GM23338 (cell line): ENCODE measurements around the gene ZNF578. TPM values are rescaled to one million over a fixed set of nuclear protein-coding genes. Genes with fewer than 3 reads are reported as not detected.

ENCODE experiments used
- ATAC-seq: fragments of 200-7000 bp; cut with Tn5 transposase; 3 replicates; pipeline ENCODE4 v1.9.1; 2020
- DNase-seq: peaks from one replicate; pipeline ENCODE4 v3.0.0-alpha.2; 2015; ENCODE audit warnings: low spot score
- H2AFZ ChIP-seq: fragments of 200-600 bp; sonication (generic); 2 replicates; pipeline ENCODE4 v1.8.0; 2016; ENCODE audit warnings: antibody characterized with exemption, mild to moderate bottlenecking, moderate library complexity
- H3F3A ChIP-seq: fragments of 200-600 bp; sonication (generic); replicated peaks from 2 replicates; pipeline ENCODE4 v1.8.0; 2017; ENCODE audit warnings: antibody characterized with exemption, mixed run types, low read depth
- H3K27ac ChIP-seq: fragments of 200-600 bp; sonication (generic); 2 replicates; pipeline ENCODE4 v1.6.1; 2016; ENCODE audit warnings: low read depth
- H3K27me3 ChIP-seq: fragments of 200-600 bp; sonication (generic); 2 replicates; pipeline ENCODE4 v1.8.0; 2016; ENCODE audit warnings: mild to moderate bottlenecking, mixed run types, moderate library complexity; ENCODE audit not compliant: insufficient read depth
- H3K36me3 ChIP-seq: fragments of 200-600 bp; sonication (generic); 2 replicates; pipeline ENCODE4 v1.8.0; 2016; ENCODE audit warnings: mild to moderate bottlenecking; ENCODE audit not compliant: insufficient read depth
- H3K4me1 ChIP-seq: fragments of 200-600 bp; sonication (generic); 2 replicates; pipeline ENCODE4 v1.8.0; 2016; ENCODE audit warnings: mild to moderate bottlenecking, moderate library complexity; ENCODE audit not compliant: insufficient read depth
- H3K4me2 ChIP-seq: fragments of 200-600 bp; sonication (generic); 2 replicates; pipeline ENCODE4 v1.7.1; 2017; ENCODE audit warnings: mixed run types
- H3K4me3 ChIP-seq: fragments of 200-600 bp; sonication (generic); 2 replicates; pipeline ENCODE4 v1.6.1; 2016; ENCODE audit warnings: mixed run types
- H3K79me2 ChIP-seq: fragments of 200-600 bp; sonication (generic); replicated peaks from 2 replicates; pipeline ENCODE4 v1.8.0; 2017; ENCODE audit warnings: mild to moderate bottlenecking; ENCODE audit not compliant: insufficient read depth
- H3K9me2 ChIP-seq: fragments of 200-600 bp; sonication (generic); 2 replicates; pipeline ENCODE4 v1.8.0; 2017; ENCODE audit not compliant: insufficient read depth
- H4K20me1 ChIP-seq: fragments of 200-600 bp; sonication (generic); replicated peaks from 2 replicates; pipeline ENCODE4 v1.8.0; 2017; ENCODE audit warnings: mild to moderate bottlenecking; ENCODE audit not compliant: insufficient read depth
- H3K27ac Mint-ChIP-seq: 2 replicates; pipeline ENCODE4 v1.8.0; 2020; ENCODE audit warnings: inconsistent platforms, mild to moderate bottlenecking, moderate library complexity, mixed read lengths
- H3K27me3 Mint-ChIP-seq: 3 replicates; pipeline ENCODE4 v1.8.0; 2022; ENCODE audit warnings: low read depth, mild to moderate bottlenecking, moderate library complexity, mixed read lengths, inconsistent platforms; ENCODE audit not compliant: insufficient read depth, poor library complexity
- H3K36me3 Mint-ChIP-seq: 3 replicates; pipeline ENCODE4 v1.8.0; 2021; ENCODE audit warnings: low read depth, mild to moderate bottlenecking, inconsistent platforms, moderate library complexity, mixed read lengths
- H3K4me1 Mint-ChIP-seq: 3 replicates; pipeline ENCODE4 v1.8.0; 2020; ENCODE audit warnings: mild to moderate bottlenecking, inconsistent platforms, mixed read lengths
- H3K4me3 Mint-ChIP-seq: 3 replicates; pipeline ENCODE4 v1.8.0; 2021; ENCODE audit warnings: moderate library complexity, mild to moderate bottlenecking, inconsistent platforms, mixed read lengths
- H3K9me3 Mint-ChIP-seq: 3 replicates; pipeline ENCODE4 v1.8.0; 2020; ENCODE audit warnings: moderate library complexity, mild to moderate bottlenecking, inconsistent platforms, mixed read lengths
- CTCF ChIP-seq, 2 experiments: fragments of 200-600 bp in 1 of 2; sonication (generic) in 1 of 2; conservative IDR thresholded peaks; 2 replicates each; pipeline versions ENCODE4 v1.5.1 to v1.6.1; 2016 to 2017; ENCODE audit warnings: antibody characterized with exemption in 2 of 2, low read depth in 2 of 2, mild to moderate bottlenecking in 2 of 2, moderate library complexity in 1 of 2
- EZH2 ChIP-seq: fragments of 200-600 bp; sonication (generic); IDR thresholded peaks from one replicate; pipeline ENCODE4 v1.8.0; 2017; ENCODE audit warnings: antibody characterized with exemption, mild to moderate bottlenecking, low read depth; ENCODE audit not compliant: unreplicated experiment
- EZH2phosphoT487 ChIP-seq: fragments of 200-600 bp; sonication (generic); IDR thresholded peaks from one replicate; pipeline ENCODE4 v1.8.1; 2018; ENCODE audit warnings: antibody characterized with exemption; ENCODE audit not compliant: unreplicated experiment
- JUNB ChIP-seq: IDR thresholded peaks from one replicate; pipeline ENCODE4 v1.6.1; 2016; ENCODE audit warnings: antibody characterized with exemption; ENCODE audit not compliant: unreplicated experiment
- NANOG ChIP-seq: IDR thresholded peaks from 2 replicates; pipeline ENCODE4 v1.6.1; 2016; ENCODE audit warnings: antibody characterized with exemption, borderline replicate concordance
- POLR2AphosphoS5 ChIP-seq: IDR thresholded peaks from 2 replicates; pipeline ENCODE4 v1.6.1; 2016; ENCODE audit warnings: antibody characterized with exemption, low read depth
- REST ChIP-seq: IDR thresholded peaks from one replicate; pipeline ENCODE4 v1.6.1; 2018; ENCODE audit warnings: antibody characterized with exemption; ENCODE audit not compliant: unreplicated experiment
- STAT1 ChIP-seq: IDR thresholded peaks from one replicate; pipeline ENCODE4 v1.6.1; 2016; ENCODE audit warnings: antibody characterized with exemption; ENCODE audit not compliant: unreplicated experiment
- ZNF114 ChIP-seq: fragments of 250-450 bp; sonication (Bioruptor Pico); IDR thresholded peaks from 2 replicates; pipeline ENCODE4 v1.5.0; 2020; ENCODE audit warnings: mild to moderate bottlenecking, moderate library complexity
- ZNF331 ChIP-seq: fragments of 250-450 bp; sonication (Bioruptor Pico); IDR thresholded peaks from 2 replicates; pipeline ENCODE4 v1.5.0; 2020; ENCODE audit warnings: low read depth, mild to moderate bottlenecking, moderate library complexity
- polyA plus RNA-seq: library from polyadenylated mRNA; unstranded; fragments of >200 nt; fragmentation: Nextera tagmentation; extraction: Ambion mirVana; gene quantifications from 2 replicates; pipeline ENCODE4 v1.2.1, GENCODE V29; 2016
- total RNA-seq: library from RNA; depleted of rRNA; stranded (reverse); fragments of >200 nt; shearing (Covaris generic); gene quantifications from 2 replicates; pipeline ENCODE4 v1.2.3, GENCODE V29; 2014

ZNF578 gene
- total and polyA plus RNA-seq, 2 experiments from 2014 or later, result 4.1 to 23.9 TPM

- H3K36me3 Mint-ChIP-seq, result peaks cover 25% of the 10 kb centered on the region
- Histone ChIP-seq H3K36me3 (no peaks in the 10 kb centered on the region), H3K4me3 (no peak overlapping the region), H3K79me2 (no peaks in the 10 kb centered on the region), H3K9me2 (no peaks in the 10 kb centered on the region), H3K4me1 (no peaks in the 10 kb centered on the region), H3K4me2 (no peak overlapping the region), H2AFZ (no peak overlapping the region), H3K27ac (no peak overlapping the region), H3K27me3 (no peaks in the 10 kb centered on the region), H3F3A (no peaks in the 10 kb centered on the region), H4K20me1 (no peaks in the 10 kb centered on the region)
- H3K9me3 Mint-ChIP-seq, result peaks cover 91% of the 10 kb centered on the region
- no peak for ATAC-seq
- H3K4me3 Mint-ChIP-seq, result no peak overlapping the region
- no peak for TF ChIP-seq ZNF114 (CRISPR knock-in tag)
- TF ChIP-seq POLR2AphosphoS5, result no peak
- TF ChIP-seq EZH2phosphoT487, result no peak
- TF ChIP-seq STAT1, result no peak
- no peak for TF ChIP-seq REST
- no peak for TF ChIP-seq EZH2
- no peaks in the 10 kb centered on the region for H3K4me1 Mint-ChIP-seq
- no peak for DNase-seq
- no peak overlapping the region for H3K27ac Mint-ChIP-seq
- no peaks in the 10 kb centered on the region for H3K27me3 Mint-ChIP-seq
Observed at GRCh38 chr19:52442179-52442578, 11.2 kb upstream of the ZNF578 start.

GRCh38 chr19:52444506-52444905 is 8.8 kb upstream of the ZNF578 start:
- Histone ChIP-seq H2AFZ (no peak overlapping the region), H3K4me2 (no peak overlapping the region), H3K9me2 (no peaks in the 10 kb centered on the region), H3K4me3 (no peak overlapping the region), H3K36me3 (no peaks in the 10 kb centered on the region), H3K4me1 (no peaks in the 10 kb centered on the region), H3K79me2 (no peaks in the 10 kb centered on the region), H3K27me3 (no peaks in the 10 kb centered on the region), H3K27ac (no peak overlapping the region), H4K20me1 (no peaks in the 10 kb centered on the region), H3F3A (no peaks in the 10 kb centered on the region)
- DNase-seq (no peak), ATAC-seq (no peak)
- H3K4me3 Mint-ChIP-seq, result no peak overlapping the region
- peaks cover 20% of the 10 kb centered on the region for H3K36me3 Mint-ChIP-seq
- H3K27me3 Mint-ChIP-seq, result no peaks in the 10 kb centered on the region
- no peaks in the 10 kb centered on the region for H3K4me1 Mint-ChIP-seq
- H3K9me3 Mint-ChIP-seq, result peaks cover 90% of the 10 kb centered on the region
- H3K27ac Mint-ChIP-seq, result no peak overlapping the region
- TF ChIP-seq POLR2AphosphoS5 (no peak), NANOG (no peak), ZNF331 (CRISPR knock-in tag) (no peak), ZNF114 (CRISPR knock-in tag) (no peak), EZH2phosphoT487 (no peak), JUNB (no peak), REST (no peak), CTCF (conservative IDR thresholded peaks at IDR 0.05; ENCODE audit: low read depth in 2 of 2) (no peak), STAT1 (no peak)
